Fibroblast of lung (primary cell): ENCODE data around the gene GPS1.

Experiments used
- CTCF ChIP-seq, 2 donors: IDR thresholded peaks in 1 of 2; conservative IDR thresholded peaks in 1 of 2; 1 replicate in 1 of 2; 2 replicates in 1 of 2; pipeline ENCODE4 v1.5.1; 2011 to 2012; ENCODE audit warnings: low read length in 2 of 2, control low read depth in 1 of 2, inconsistent platforms in 1 of 2, low read depth in 1 of 2, mild to moderate bottlenecking in 1 of 2
- EZH2 ChIP-seq: IDR thresholded peaks from 2 replicates; pipeline ENCODE4 v1.5.1; 2012; ENCODE audit warnings: low read length, control low read depth, mild to moderate bottlenecking; ENCODE audit errors: missing control alignments

GRCh38 chr17:82013772-82014321, 37.9 kb upstream of the GPS1 start:
- TF ChIP-seq EZH2 (no peak), CTCF (conservative IDR thresholded peaks at IDR 0.05 in 1 of 2, IDR thresholded peaks at IDR 0.05 in 1 of 2; ENCODE audit: low read depth in 1 of 2, low read length in 2 of 2) (no peak)
